GM10266 (cell line): ENCODE measurements around the gene FBXO5.
A peak's percentile ranks its signal among the peaks of the same experiment; 100 is the strongest.

Experiments
- DNase-seq: peaks from one replicate; pipeline ENCODE4 v3.0.0; 2012; ENCODE audit errors: extremely low spot score
- TF ChIP-seq, protein P1 (sequence below): IDR thresholded peaks from 2 replicates; pipeline ENCODE4 v1.5.1; 2012; ENCODE audit warnings: mild to moderate bottlenecking, low read depth; ENCODE audit not compliant: control insufficient read depth, insufficient read depth; ENCODE audit errors: missing control alignments

FBXO5 gene

DNA sequence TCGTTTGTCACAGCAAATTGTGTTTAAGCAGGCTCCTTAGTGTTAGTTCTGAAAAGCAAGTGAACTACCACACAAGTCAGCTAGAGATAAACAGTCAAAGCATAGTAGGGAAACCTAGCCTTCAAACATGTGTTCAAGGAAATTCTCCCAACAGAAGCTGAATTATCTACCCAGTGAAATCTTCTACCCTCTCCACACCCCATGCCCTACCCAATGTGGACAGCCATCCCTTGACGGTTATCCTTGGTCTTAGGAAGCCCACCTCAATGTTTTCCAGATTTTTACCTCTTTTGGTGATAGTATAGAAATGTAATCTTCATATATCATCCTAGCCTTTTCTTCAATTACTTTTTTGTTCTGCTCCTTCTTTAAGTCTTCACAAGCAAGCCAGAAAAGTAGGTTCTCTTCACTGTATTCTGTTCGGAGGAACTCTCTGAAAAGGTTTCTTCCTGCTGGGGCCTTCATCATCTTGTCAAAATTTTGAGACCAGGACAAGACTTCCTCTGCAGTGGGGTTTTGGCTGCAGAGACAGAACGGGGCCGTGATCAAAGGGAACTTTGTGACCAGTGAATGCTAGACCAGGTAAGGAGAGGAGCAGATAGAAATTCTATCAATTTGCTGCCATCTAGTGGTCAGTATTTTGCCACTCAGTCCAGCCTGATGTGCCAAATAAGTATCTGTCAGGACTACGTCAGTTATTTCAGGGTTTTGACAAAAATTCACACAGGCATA is 41.3 kb upstream of the FBXO5 start:
- TF ChIP-seq, protein P1, sequence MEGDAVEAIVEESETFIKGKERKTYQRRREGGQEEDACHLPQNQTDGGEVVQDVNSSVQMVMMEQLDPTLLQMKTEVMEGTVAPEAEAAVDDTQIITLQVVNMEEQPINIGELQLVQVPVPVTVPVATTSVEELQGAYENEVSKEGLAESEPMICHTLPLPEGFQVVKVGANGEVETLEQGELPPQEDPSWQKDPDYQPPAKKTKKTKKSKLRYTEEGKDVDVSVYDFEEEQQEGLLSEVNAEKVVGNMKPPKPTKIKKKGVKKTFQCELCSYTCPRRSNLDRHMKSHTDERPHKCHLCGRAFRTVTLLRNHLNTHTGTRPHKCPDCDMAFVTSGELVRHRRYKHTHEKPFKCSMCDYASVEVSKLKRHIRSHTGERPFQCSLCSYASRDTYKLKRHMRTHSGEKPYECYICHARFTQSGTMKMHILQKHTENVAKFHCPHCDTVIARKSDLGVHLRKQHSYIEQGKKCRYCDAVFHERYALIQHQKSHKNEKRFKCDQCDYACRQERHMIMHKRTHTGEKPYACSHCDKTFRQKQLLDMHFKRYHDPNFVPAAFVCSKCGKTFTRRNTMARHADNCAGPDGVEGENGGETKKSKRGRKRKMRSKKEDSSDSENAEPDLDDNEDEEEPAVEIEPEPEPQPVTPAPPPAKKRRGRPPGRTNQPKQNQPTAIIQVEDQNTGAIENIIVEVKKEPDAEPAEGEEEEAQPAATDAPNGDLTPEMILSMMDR = peak; percentile 75
- peak; percentile 51 for DNase-seq

DNA sequence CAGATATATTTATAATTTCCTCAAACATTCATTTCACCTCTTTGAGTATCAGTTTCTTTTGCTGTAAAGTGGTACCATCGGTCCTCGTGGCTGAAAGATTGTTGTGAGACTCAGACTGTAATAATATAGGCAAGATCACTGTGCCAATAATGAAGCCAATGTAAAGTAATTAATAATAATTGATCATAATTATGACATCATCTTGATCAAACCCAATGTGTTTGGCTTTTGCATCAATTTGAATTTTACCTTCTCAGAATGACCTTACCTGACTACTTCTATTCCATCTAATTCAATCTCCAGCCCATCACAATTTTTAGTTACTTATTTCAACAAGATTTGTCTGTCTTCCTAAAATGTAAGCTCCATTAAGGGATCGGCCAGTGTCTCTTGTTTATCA is 35.5 kb upstream of the FBXO5 start:
- TF ChIP-seq, protein P1 = no peak
- no peak for DNase-seq

DNA sequence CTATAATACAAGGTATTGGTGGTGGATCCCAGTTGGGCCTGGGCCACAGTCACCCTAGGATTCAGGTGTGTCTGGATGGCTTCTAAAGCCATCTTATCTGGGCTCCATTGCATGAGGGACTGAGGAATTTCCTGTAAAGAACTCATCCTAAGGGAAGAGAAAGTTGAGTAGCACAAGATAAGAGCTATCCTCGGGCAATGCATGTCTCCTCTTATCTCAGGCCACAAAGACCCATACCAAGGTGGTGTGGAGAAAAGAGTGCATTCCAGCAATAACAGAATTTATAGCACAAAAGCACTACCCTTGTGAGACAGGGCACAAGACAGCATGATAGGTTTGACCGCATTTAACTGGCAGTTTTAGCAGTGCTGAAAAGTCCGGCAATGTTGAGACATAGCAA is 34.0 kb upstream of the FBXO5 start:
- TF ChIP-seq, protein P1 = no peak
- DNase-seq = no peak

DNA sequence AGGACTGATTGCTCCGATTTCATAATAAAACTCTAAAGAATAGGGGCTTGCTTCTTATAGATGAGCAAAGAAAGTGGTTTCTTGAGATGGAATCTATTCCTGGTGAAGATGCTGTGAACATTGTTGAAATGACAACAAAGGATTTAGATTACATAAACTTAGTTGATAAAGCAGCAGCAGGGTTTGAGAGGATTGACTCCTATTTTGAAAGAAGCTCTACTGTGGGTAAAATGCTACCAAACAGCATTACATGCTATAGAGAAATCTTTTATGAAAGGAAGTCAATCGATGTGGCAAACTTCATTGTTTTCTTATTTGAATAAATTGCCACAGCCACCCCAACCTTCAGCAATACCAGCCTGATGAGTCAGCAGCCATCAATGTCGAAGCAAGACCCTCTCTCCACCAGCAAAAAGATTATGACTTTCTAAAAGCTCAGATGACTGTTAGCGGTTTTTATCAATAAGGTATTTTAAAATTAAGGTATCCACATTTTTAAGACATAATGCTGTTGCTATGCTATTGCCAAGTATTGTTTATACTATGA is 32.3 kb upstream of the FBXO5 start:
- no peak for DNase-seq
- TF ChIP-seq, protein P1 = no peak

DNA sequence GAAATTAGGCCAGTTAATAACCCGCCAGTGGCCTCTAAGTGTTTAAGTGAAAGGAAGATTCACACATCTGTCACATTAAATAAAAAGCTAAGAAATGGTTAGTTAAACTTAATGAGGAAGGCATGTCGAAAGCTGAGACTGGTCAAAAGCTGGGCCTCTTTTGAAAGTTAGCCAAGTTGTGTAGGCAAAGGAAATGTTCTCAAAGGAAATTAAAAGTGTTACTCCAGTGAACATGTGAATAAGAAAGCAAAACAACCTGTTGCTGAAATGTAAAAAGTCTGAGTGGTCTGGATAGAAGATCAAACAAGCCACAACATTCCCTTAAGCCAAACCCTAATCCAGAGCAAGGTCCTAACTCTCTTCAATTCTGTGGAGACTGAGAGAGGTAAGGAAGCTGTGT is 30.6 kb upstream of the FBXO5 start:
- TF ChIP-seq, protein P1 = no peak
- DNase-seq = no peak

DNA sequence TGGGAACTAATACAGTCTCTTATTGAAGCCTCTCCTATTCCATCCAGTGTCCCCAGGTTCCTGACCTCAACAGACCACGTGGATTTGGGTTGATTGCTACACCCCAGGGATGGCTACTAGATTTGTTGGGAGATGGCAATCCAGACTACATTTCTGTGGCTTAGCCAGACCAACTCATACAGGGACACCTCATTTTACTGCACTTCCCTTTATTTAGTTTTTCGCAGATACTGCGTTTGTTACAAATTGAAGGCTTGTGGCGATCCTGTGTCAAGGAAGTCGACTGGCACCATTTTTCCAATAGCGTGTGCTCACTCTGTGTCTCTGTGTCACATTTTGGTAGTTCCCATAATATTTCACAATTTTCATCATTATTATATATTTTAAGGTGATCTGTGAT is 30.0 kb upstream of the FBXO5 start:
- TF ChIP-seq, protein P1 = no peak
- DNase-seq = no peak

DNA sequence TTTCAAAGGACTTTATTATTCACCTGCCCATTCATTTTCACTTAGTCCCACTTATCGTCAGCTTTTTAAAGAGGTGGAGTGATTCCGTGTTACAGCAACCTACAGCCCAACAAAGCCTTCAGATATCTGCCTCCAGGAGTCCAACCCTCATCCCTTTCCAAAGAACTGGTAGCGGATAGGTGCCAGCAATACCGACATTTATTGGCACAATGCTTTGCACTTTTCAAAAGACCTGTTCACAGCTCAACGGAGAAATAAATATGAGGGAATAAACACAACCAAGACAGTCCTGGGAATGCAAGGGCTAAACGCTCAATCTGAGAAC is 20.5 kb upstream of the FBXO5 start:
- TF ChIP-seq, protein P1 = no peak
- no peak for DNase-seq
